NCI-H345 (cell line): ENCODE data around the gene PTPRK.
"Not testable (repeated sequence)": the region's sequence is repeated elsewhere in the genome, so short reads cannot be mapped to it uniquely, and the experiment has no call there.

Source experiments
- DNase-seq: peaks from one replicate; lab custom pipeline; 2025; lab: John Stamatoyannopoulos, UW

Gene PTPRK

GRCh38 chr6:128017288-128017687 is 503.1 kb downstream of the PTPRK start:
- DNase-seq, result no peak

- no peak for DNase-seq
These were observed 512.7 kb downstream of the PTPRK start for GRCh38 chr6:128007658-128008057.

GRCh38 chr6:128005009-128005408 is 515.4 kb downstream of the PTPRK start:
- DNase-seq, result no peak

GRCh38 chr6:128000363-128000762 is 520.0 kb downstream of the PTPRK start:
- no peak for DNase-seq

GRCh38 chr6:127998985-127999384 is 521.4 kb downstream of the PTPRK start:
- DNase-seq, result no peak

GRCh38 chr6:127997496-127998164 is 522.8 kb downstream of the PTPRK start:
- no peak for DNase-seq

GRCh38 chr6:127996925-127997324 is 523.5 kb downstream of the PTPRK start:
- no peak for DNase-seq

GRCh38 chr6:127992144-127992543 is 528.3 kb downstream of the PTPRK start:
- no peak for DNase-seq

GRCh38 chr6:127990074-127990473 is 530.3 kb downstream of the PTPRK start:
- no peak for DNase-seq

- no peak for DNase-seq
These were observed 539.4 kb downstream of the PTPRK start for GRCh38 chr6:127980996-127981395.

- not testable (repeated sequence) for DNase-seq
These were observed 542.2 kb downstream of the PTPRK start for GRCh38 chr6:127978185-127978584.

- DNase-seq, result no peak
These were observed 543.6 kb downstream of the PTPRK start for GRCh38 chr6:127976796-127977195.

- no peak for DNase-seq
These were observed 544.3 kb downstream of the PTPRK start for GRCh38 chr6:127976111-127976510.

GRCh38 chr6:127972815-127973214 is 547.6 kb downstream of the PTPRK start:
- DNase-seq, result no peak

- DNase-seq, result no peak
These were observed 548.4 kb downstream of the PTPRK start for GRCh38 chr6:127971945-127972391.

GRCh38 chr6:127971386-127971785 is 549.0 kb downstream of the PTPRK start:
- DNase-seq, result no peak

GRCh38 chr6:127969701-127970100 is 550.7 kb downstream of the PTPRK start:
- DNase-seq, result no peak

GRCh38 chr6:127968394-127968793 is 552.0 kb downstream of the PTPRK start:
- no peak for DNase-seq

- DNase-seq, result no peak
These were observed 552.7 kb downstream of the PTPRK start for GRCh38 chr6:127967708-127968107.

GRCh38 chr6:127966616-127967015 is 553.8 kb downstream of the PTPRK start:
- DNase-seq, result no peak

GRCh38 chr6:127963495-127963894 is 556.9 kb downstream of the PTPRK start:
- no peak for DNase-seq

GRCh38 chr6:127959869-127960268 is 560.5 kb downstream of the PTPRK start:
- no peak for DNase-seq

- DNase-seq, result no peak
These were observed 563.4 kb downstream of the PTPRK start for GRCh38 chr6:127956956-127957355.

- no peak for DNase-seq
These were observed 564.0 kb downstream of the PTPRK start for GRCh38 chr6:127956260-127956888.
